Activated naive CD4-positive, alpha-beta T cell treated with anti-CD3 and anti-CD28 coated beads, Interleukin-2, amount 10 ng/mL, durations not matched to agents 7 days and 5 days (primary cell): ENCODE measurements around the gene PRPS1L1.

Experiments used
- CTCF ChIA-PET: fragments of 350-600 bp; sonication (Branson Sonifier 250); formaldehyde crosslinking; loops from one replicate; lab custom pipeline; 2021; ENCODE audit warnings: antibody characterized with exemption; lab: Charles Lee
- DNase-seq: peaks from one replicate; pipeline ENCODE4 v3.0.0-alpha.2; 2020
- H3K27ac Mint-ChIP-seq: one replicate; pipeline ENCODE4 v1.8.0; 2021; ENCODE audit warnings: mild to moderate bottlenecking, moderate library complexity, mixed read lengths
- H3K27me3 Mint-ChIP-seq: one replicate; pipeline ENCODE4 v1.8.0; 2021; ENCODE audit warnings: mild to moderate bottlenecking, mixed read lengths
- H3K36me3 Mint-ChIP-seq: one replicate; pipeline ENCODE4 v1.8.0; 2021; ENCODE audit warnings: mixed read lengths
- H3K4me1 Mint-ChIP-seq: one replicate; pipeline ENCODE4 v1.8.0; 2021; ENCODE audit warnings: mixed read lengths
- H3K4me3 Mint-ChIP-seq: one replicate; pipeline ENCODE4 v1.8.0; 2021; ENCODE audit warnings: mild to moderate bottlenecking, moderate library complexity, mixed read lengths
- H3K9me3 Mint-ChIP-seq: one replicate; pipeline ENCODE4 v1.8.0; 2021; ENCODE audit warnings: mixed read lengths

The PRPS1L1 gene

DNA sequence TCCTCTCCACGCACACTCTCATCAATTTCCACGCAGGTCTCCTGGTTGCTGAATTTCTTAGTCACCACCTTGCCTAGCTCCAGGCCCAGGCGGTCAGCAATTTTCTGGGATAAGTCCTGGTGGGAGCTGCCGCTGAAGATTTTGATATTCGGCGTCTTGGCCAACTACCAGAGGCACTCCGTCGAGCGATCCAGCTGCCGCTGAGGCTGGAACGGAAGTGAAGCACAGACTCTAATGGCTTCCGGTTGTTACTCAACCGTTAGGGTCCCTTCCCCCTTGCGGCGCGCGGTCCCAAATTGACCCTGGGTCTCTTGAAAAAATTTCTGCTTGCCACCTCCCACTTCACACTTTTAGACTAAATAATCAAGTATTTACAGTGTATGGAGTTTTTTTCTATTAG, at the start of gene PRPS1L1:
Gene PRPS1L1 (minus strand): TSS at position 219 of the 400 bp plus-strand sequence.
- H3K36me3 Mint-ChIP-seq, result no peaks in the 10 kb centered on the region
- no peak within 1 kb of the TSS for H3K27ac Mint-ChIP-seq
- no peaks in the 10 kb centered on the region for H3K4me1 Mint-ChIP-seq
- no peak within 1 kb of the TSS for H3K4me3 Mint-ChIP-seq
- no peaks in the 10 kb centered on the region for H3K27me3 Mint-ChIP-seq
- CTCF ChIA-PET, result no interaction called here
- no peak for DNase-seq
- H3K9me3 Mint-ChIP-seq, result no peaks in the 10 kb centered on the region

DNA sequence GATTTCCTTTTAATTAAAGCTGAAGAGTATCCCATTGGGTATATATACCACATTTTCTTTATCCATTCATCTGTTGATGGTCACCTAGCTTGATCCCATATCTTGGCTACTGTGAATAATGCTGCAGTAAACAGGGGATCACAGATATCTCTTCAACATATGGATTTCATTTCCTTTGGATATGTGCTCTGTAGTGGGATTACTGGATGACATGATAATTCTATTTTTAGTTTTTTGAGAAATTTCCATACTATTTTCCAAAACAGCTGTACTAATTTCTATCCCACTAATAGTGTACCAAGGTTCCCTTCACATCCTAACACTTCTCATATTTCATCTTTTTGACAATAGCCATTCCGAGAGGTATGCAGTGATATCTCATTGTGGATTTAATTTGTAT, 48.8 kb upstream of the PRPS1L1 start:
- DNase-seq, result no peak
- CTCF ChIA-PET, result no interaction called here
- Mint-ChIP-seq H3K4me3 (no peak overlapping the region), H3K27ac (no peak overlapping the region), H3K27me3 (no peaks in the 10 kb centered on the region), H3K4me1 (no peaks in the 10 kb centered on the region), H3K9me3 (peaks cover 4% of the 10 kb centered on the region), H3K36me3 (peaks cover under 1% of the 10 kb centered on the region)

- no peak for DNase-seq
- CTCF ChIA-PET, result no interaction called here
- Mint-ChIP-seq H3K4me3 (no peak overlapping the region), H3K36me3 (no peaks in the 10 kb centered on the region), H3K27ac (no peak overlapping the region), H3K27me3 (no peaks in the 10 kb centered on the region), H3K9me3 (no peaks in the 10 kb centered on the region), H3K4me1 (no peaks in the 10 kb centered on the region)
Measured at GRCh38 chr7:18068745-18069144, 41.1 kb upstream of the PRPS1L1 start.

DNA sequence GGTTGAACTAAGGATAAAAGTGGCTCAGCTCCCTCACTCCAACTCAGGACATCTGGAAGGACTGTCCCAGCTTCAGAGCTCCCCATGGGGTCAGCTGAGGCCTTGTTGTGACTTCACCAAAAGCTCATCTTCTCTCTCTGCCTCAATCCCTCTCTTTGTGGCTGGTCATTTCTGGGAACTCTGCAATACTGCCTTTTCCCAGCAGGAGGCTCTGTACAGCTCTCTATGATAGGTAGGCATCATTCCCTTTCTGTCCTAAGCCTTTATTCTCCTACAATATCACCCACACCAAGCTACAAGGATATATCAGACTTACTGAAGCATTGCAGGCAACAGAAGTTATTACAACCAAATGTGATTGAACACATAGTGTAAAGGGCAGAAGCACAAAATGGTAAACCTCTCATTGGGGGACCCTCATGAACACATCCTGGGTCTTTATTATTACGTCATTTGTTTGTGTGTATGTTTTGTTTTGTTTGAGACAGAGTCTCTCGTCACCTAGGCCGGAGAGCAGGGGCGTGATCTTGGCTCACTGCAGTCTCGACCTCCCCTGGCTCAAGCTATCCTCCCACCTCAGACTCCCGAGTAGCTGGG, 36.7 kb upstream of the PRPS1L1 start:
- Mint-ChIP-seq H3K36me3 (no peaks in the 10 kb centered on the region), H3K27me3 (no peaks in the 10 kb centered on the region), H3K27ac (no peak overlapping the region), H3K4me3 (no peak overlapping the region), H3K9me3 (no peaks in the 10 kb centered on the region), H3K4me1 (no peaks in the 10 kb centered on the region)
- DNase-seq, result peak; percentile 33
- CTCF ChIA-PET, result interaction anchor here (0.7 to 1.4 kb wide), 6 partner anchors 13 to 294 kb away, joined by 3 to 5 read pairs (median 3); no protein-coding TSS in a partner anchor

DNA sequence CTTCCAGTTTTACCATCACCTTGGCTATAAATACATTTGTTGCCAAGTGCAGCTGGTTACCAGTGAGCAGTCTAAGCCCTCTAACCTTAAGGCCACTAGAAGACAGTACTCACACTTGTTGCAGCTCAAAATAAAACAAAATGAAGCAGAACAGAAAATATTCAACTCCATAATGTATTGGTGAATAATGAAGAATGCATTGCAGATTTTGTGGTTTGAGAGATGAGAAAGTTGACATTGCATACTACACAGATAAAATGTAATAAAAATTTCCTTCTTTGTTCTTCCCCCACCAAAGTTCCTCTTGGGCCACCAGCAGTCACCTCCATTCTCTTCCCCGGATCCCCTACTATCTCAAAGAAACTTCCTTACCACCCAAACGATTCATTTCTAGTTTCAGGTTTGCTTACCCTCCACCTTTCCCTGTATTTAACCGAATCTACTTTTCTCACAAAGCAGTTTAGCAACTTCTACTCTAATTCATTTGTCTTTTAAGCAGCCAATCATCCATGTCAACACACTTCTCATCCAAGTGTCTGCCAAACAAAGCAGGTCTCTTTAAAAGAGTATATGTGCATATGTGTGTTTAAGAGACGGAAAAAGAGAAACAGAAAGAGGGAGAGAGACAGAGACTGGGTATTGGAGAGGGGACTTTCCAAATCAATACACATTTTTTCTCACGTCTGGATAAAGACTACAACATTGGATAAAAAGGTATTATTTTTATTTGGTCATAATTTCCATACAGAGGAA, 35.7 kb upstream of the PRPS1L1 start:
- Mint-ChIP-seq H3K36me3 (no peaks in the 10 kb centered on the region), H3K4me1 (no peaks in the 10 kb centered on the region), H3K27me3 (no peaks in the 10 kb centered on the region), H3K9me3 (no peaks in the 10 kb centered on the region), H3K4me3 (no peak overlapping the region), H3K27ac (no peak overlapping the region)
- no peak for DNase-seq
- CTCF ChIA-PET, result interaction anchor here (0.8 to 1.4 kb wide), 3 partner anchors 46 to 293 kb away, joined by 3 to 5 read pairs (median 4); no protein-coding TSS in a partner anchor

DNA sequence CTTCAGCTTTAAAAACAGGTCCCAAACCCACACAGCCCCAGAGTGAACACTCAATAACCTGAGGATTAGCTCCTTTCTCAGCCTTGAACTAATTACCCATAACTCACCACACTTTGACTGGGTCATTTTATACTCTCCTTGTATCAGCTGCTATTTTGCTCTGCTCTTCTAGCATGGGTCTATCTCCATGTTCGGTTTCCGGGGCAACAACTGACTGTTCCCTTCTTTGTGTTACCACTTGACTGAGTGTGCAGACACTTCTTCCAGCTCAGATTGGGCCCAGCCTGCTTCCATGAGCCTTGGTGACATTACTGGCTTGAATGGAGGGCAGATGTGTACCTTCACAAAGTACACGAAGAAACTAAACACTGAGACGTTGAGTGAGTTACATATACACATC, 31.5 kb upstream of the PRPS1L1 start:
- Mint-ChIP-seq H3K4me1 (no peaks in the 10 kb centered on the region), H3K4me3 (no peak overlapping the region), H3K9me3 (no peaks in the 10 kb centered on the region), H3K27ac (no peak overlapping the region), H3K27me3 (peaks cover 9% of the 10 kb centered on the region), H3K36me3 (no peaks in the 10 kb centered on the region)
- DNase-seq, result no peak
- CTCF ChIA-PET, result no interaction called here

GRCh38 chr7:18053941-18054340, 26.3 kb upstream of the PRPS1L1 start:
- CTCF ChIA-PET, result no interaction called here
- H3K36me3 Mint-ChIP-seq, result no peaks in the 10 kb centered on the region
- no peak for DNase-seq
- no peak overlapping the region for H3K4me3 Mint-ChIP-seq
- no peaks in the 10 kb centered on the region for H3K4me1 Mint-ChIP-seq
- peaks cover 9% of the 10 kb centered on the region for H3K27me3 Mint-ChIP-seq
- no peak overlapping the region for H3K27ac Mint-ChIP-seq
- no peaks in the 10 kb centered on the region for H3K9me3 Mint-ChIP-seq

DNA sequence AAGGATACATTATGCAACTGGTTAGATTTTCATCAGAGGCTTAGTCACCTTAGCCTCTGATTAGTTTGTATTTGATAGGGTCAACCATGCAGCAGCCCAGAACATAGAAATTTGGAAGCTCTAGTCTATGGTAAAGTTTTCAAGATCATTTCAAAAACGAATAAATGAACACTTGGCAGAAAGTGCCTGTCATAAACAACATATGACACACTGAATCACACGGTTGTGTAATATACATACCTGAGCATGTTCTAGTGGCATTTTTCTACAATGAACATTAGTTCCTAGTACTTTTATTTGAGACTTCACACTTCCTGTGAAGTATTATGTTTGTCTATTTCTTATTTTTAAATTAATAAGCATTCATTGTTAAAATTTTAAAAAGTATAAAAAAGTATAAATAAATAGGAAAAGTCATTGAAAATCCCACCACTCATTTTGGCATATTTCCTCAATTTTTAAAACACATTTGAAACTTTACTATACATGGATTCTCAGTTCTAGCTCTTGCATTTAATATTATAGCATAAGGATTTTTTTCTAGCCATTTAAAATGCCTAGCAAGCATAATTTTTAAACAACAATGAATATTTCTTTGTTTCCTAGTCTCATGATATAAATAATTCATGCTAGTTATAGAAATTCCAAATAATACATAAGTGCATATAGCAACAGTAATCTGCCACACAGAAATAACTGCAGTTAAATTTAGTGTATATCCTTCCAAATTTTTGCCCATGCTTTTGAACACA, 25.7 kb upstream of the PRPS1L1 start:
- Mint-ChIP-seq H3K36me3 (no peaks in the 10 kb centered on the region), H3K9me3 (no peaks in the 10 kb centered on the region), H3K27me3 (peaks cover 9% of the 10 kb centered on the region), H3K4me3 (no peak overlapping the region), H3K27ac (no peak overlapping the region), H3K4me1 (no peaks in the 10 kb centered on the region)
- CTCF ChIA-PET, result no interaction called here
- DNase-seq, result no peak

DNA sequence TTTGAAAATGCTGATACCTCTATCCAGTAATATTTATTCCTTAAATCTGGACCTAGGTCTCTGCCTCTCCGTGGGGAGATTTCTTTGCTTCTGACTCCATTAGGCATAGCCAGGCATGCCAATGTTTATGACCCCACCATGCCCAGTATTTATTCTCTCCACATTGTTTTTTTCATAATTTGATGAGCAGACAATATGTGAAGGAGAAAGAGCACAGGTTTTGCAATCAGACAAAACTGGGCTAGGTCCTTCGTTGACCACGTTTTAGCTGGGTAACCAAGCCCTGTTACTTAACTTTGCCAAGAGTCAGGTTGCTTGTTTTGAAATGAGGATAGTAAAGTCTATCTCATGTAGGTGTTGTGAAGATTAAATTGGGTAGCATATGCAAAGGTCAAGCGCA, 21.6 kb upstream of the PRPS1L1 start:
- Mint-ChIP-seq H3K36me3 (no peaks in the 10 kb centered on the region), H3K9me3 (no peaks in the 10 kb centered on the region), H3K4me1 (no peaks in the 10 kb centered on the region), H3K27me3 (no peaks in the 10 kb centered on the region), H3K27ac (no peak overlapping the region), H3K4me3 (no peak overlapping the region)
- DNase-seq, result no peak
- CTCF ChIA-PET, result interaction anchor here (0.9 kb wide), 1 partner anchor 15 kb away, joined by 3 read pairs; no protein-coding TSS in a partner anchor

DNA sequence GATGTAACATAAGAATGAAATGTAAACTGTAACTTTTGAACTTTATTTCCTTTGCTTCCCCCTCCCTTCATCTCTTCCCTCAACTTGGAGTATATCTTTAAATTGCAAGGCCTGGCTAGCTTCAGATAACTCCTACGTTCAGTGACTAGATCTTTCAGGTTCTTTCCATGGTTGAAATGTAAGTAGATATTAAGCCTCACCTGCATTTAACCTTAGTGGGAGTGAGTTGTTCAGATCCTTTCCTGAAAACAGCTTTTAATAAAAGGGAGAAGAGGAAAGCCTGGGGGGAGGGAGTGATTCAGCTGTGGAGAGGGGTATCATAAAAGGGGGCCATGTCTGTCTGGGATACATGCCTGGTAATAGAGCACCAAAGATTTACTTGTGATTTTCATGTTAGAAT, 19.0 kb upstream of the PRPS1L1 start:
- Mint-ChIP-seq H3K36me3 (no peaks in the 10 kb centered on the region), H3K27me3 (no peaks in the 10 kb centered on the region), H3K4me3 (no peak overlapping the region), H3K27ac (peak overlapping the region; percentile 2), H3K9me3 (no peaks in the 10 kb centered on the region), H3K4me1 (no peaks in the 10 kb centered on the region)
- CTCF ChIA-PET, result no interaction called here
- no peak for DNase-seq

GRCh38 chr7:18045171-18045570, 17.5 kb upstream of the PRPS1L1 start:
- CTCF ChIA-PET, result interaction anchor here (0.6 to 0.9 kb wide), 2 partner anchors 64 to 312 kb away, joined by 3 read pairs; no protein-coding TSS in a partner anchor
- DNase-seq, result no peak
- Mint-ChIP-seq H3K4me1 (no peaks in the 10 kb centered on the region), H3K36me3 (no peaks in the 10 kb centered on the region), H3K27ac (no peak overlapping the region), H3K27me3 (no peaks in the 10 kb centered on the region), H3K4me3 (no peak overlapping the region), H3K9me3 (no peaks in the 10 kb centered on the region)

- no peaks in the 10 kb centered on the region for H3K4me1 Mint-ChIP-seq
- CTCF ChIA-PET, result no interaction called here
- H3K36me3 Mint-ChIP-seq, result no peaks in the 10 kb centered on the region
- no peak overlapping the region for H3K27ac Mint-ChIP-seq
- no peak overlapping the region for H3K4me3 Mint-ChIP-seq
- H3K27me3 Mint-ChIP-seq, result no peaks in the 10 kb centered on the region
- H3K9me3 Mint-ChIP-seq, result no peaks in the 10 kb centered on the region
- no peak for DNase-seq
Measured at GRCh38 chr7:18041191-18041590, 13.5 kb upstream of the PRPS1L1 start.

DNA sequence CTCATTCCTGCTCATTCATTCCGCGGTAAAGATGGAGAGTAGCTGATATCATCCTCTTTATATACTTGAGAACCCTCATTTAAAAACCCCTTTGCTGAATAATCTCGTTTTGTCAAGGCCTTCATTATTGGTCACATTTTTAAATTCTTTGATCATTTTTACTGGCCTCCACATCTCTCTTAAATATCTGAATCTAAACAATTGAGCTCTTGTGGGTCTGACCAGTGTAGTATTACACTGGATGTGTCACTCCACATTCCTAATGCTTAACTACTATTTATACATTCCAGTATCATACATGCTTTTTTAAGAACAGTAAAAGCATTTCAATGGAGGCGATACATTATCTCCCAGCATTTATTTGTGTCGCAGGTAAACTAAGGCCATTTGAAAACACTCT, 12.6 kb upstream of the PRPS1L1 start:
- Mint-ChIP-seq H3K27me3 (no peaks in the 10 kb centered on the region), H3K4me1 (no peaks in the 10 kb centered on the region), H3K4me3 (no peak overlapping the region), H3K36me3 (no peaks in the 10 kb centered on the region), H3K27ac (no peak overlapping the region), H3K9me3 (no peaks in the 10 kb centered on the region)
- no peak for DNase-seq
- CTCF ChIA-PET, result no interaction called here

DNA sequence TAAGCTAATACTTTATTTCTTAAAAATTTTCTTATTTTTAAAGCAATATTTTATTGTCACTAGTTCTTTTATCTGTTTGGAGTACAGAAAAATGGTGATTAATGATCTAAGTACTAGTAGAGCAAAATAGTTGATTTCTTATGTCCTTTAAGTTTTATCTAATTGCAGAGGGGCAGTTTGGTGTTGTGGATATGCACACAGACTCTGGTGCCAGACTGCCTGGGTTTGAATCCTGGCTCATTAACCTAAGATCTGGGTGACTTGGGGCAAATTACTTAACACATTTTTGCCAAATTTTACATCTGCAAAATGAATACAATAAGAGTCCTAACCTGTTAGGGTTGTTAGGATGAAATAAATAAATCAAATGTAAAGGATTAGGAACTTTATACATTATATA, 10.7 kb upstream of the PRPS1L1 start:
- Mint-ChIP-seq H3K4me1 (no peaks in the 10 kb centered on the region), H3K36me3 (no peaks in the 10 kb centered on the region), H3K27me3 (no peaks in the 10 kb centered on the region), H3K9me3 (no peaks in the 10 kb centered on the region), H3K4me3 (no peak overlapping the region), H3K27ac (no peak overlapping the region)
- no peak for DNase-seq
- CTCF ChIA-PET, result no interaction called here
